ENCODE data around the gene ATP6V1G1. TPM values are rescaled to one million over a fixed set of nuclear protein-coding genes. Genes with fewer than 3 reads are reported as not detected.

The ATP6V1G1 gene
- total and polyA plus RNA-seq, 2 experiments from 2014 or later = 166 to 509 TPM

DNA sequence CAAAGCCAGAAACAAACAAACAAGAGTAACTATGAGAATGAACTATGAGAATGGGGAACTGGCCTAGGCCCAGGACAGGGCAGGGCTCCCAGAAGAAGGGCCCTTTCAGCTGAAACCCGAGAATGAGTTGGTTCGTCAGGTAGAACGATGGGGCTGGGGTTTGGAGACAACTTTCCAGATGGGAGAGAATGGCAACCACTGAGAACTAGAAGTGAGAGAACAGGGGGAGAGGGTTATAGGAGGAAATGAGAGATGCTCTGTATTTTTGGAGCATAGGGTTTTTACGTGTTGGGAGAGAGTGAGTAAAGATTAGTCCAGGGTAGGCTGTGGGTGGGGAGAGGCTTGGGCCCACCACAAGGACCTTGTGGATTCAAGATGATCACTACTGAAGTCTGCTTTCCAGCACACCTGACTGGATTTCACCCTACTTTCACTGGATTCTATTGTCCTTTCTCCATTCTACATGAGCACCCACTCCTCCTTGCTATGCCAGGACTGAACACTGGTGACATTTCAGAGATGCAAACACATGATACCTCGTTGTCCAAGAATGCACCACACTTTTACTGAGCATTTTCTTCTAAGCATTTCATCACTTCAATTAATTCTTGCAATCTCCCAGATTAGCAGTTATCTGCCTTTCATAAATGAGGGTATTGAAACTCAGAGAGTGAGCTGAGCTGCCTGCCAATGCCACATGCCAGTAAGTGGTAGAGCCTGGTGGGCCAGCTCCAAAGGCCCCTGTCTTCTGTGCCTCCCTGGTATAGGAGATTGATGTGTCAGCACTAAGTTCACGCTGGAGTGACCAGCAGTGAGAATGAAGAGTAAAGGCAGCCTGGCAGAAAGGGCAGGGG lies 20.3 kb downstream of the ATP6V1G1 start:
- Mint-ChIP-seq H3K27ac (no peak overlapping the region), H3K9me3 (peaks cover 6% of the 10 kb centered on the region; the same call in 1 of the 3 replicates), H3K27me3 (ENCODE audit: insufficient read depth, low read depth, poor library complexity) (peaks cover 19% of the 10 kb centered on the region), H3K4me3 (no peak overlapping the region), H3K36me3 (ENCODE audit: low read depth) (peaks cover 10% of the 10 kb centered on the region; the same call in 2 of the 3 replicates), H3K4me1 (peaks cover 17% of the 10 kb centered on the region)
- no peak overlapping the region for H2AFZ ChIP-seq
- ATAC-seq (no peak), DNase-seq (ENCODE audit: low spot score) (no peak)
- TF ChIP-seq EZH2 (IDR thresholded peaks at IDR 0.05; ENCODE audit: low read depth, unreplicated experiment) (no peak), CREB1 (CRISPR knock-in tag; IDR thresholded peaks at IDR 0.05; ENCODE audit: low read depth) (no peak), STAT1 (IDR thresholded peaks at IDR 0.05; ENCODE audit: unreplicated experiment) (no peak), NANOG (IDR thresholded peaks at IDR 0.05; ENCODE audit: borderline replicate concordance) (no peak), JUNB (IDR thresholded peaks at IDR 0.05; ENCODE audit: unreplicated experiment) (no peak), ZNF114 (CRISPR knock-in tag; IDR thresholded peaks at IDR 0.05) (no peak), ZNF331 (CRISPR knock-in tag; IDR thresholded peaks at IDR 0.05; ENCODE audit: low read depth) (no peak), POLR2AphosphoS5 (IDR thresholded peaks at IDR 0.05; ENCODE audit: low read depth) (no peak), EZH2phosphoT487 (IDR thresholded peaks at IDR 0.05; ENCODE audit: unreplicated experiment) (no peak)
- TF ChIP-seq, protein P1, sequence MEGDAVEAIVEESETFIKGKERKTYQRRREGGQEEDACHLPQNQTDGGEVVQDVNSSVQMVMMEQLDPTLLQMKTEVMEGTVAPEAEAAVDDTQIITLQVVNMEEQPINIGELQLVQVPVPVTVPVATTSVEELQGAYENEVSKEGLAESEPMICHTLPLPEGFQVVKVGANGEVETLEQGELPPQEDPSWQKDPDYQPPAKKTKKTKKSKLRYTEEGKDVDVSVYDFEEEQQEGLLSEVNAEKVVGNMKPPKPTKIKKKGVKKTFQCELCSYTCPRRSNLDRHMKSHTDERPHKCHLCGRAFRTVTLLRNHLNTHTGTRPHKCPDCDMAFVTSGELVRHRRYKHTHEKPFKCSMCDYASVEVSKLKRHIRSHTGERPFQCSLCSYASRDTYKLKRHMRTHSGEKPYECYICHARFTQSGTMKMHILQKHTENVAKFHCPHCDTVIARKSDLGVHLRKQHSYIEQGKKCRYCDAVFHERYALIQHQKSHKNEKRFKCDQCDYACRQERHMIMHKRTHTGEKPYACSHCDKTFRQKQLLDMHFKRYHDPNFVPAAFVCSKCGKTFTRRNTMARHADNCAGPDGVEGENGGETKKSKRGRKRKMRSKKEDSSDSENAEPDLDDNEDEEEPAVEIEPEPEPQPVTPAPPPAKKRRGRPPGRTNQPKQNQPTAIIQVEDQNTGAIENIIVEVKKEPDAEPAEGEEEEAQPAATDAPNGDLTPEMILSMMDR (conservative IDR thresholded peaks at IDR 0.05; ENCODE audit: low read depth in 2 of 2) = no peak
- TF ChIP-seq, protein P2, sequence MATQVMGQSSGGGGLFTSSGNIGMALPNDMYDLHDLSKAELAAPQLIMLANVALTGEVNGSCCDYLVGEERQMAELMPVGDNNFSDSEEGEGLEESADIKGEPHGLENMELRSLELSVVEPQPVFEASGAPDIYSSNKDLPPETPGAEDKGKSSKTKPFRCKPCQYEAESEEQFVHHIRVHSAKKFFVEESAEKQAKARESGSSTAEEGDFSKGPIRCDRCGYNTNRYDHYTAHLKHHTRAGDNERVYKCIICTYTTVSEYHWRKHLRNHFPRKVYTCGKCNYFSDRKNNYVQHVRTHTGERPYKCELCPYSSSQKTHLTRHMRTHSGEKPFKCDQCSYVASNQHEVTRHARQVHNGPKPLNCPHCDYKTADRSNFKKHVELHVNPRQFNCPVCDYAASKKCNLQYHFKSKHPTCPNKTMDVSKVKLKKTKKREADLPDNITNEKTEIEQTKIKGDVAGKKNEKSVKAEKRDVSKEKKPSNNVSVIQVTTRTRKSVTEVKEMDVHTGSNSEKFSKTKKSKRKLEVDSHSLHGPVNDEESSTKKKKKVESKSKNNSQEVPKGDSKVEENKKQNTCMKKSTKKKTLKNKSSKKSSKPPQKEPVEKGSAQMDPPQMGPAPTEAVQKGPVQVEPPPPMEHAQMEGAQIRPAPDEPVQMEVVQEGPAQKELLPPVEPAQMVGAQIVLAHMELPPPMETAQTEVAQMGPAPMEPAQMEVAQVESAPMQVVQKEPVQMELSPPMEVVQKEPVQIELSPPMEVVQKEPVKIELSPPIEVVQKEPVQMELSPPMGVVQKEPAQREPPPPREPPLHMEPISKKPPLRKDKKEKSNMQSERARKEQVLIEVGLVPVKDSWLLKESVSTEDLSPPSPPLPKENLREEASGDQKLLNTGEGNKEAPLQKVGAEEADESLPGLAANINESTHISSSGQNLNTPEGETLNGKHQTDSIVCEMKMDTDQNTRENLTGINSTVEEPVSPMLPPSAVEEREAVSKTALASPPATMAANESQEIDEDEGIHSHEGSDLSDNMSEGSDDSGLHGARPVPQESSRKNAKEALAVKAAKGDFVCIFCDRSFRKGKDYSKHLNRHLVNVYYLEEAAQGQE (IDR thresholded peaks at IDR 0.05; ENCODE audit: unreplicated experiment) = no peak
- TF ChIP-seq, protein P3, sequence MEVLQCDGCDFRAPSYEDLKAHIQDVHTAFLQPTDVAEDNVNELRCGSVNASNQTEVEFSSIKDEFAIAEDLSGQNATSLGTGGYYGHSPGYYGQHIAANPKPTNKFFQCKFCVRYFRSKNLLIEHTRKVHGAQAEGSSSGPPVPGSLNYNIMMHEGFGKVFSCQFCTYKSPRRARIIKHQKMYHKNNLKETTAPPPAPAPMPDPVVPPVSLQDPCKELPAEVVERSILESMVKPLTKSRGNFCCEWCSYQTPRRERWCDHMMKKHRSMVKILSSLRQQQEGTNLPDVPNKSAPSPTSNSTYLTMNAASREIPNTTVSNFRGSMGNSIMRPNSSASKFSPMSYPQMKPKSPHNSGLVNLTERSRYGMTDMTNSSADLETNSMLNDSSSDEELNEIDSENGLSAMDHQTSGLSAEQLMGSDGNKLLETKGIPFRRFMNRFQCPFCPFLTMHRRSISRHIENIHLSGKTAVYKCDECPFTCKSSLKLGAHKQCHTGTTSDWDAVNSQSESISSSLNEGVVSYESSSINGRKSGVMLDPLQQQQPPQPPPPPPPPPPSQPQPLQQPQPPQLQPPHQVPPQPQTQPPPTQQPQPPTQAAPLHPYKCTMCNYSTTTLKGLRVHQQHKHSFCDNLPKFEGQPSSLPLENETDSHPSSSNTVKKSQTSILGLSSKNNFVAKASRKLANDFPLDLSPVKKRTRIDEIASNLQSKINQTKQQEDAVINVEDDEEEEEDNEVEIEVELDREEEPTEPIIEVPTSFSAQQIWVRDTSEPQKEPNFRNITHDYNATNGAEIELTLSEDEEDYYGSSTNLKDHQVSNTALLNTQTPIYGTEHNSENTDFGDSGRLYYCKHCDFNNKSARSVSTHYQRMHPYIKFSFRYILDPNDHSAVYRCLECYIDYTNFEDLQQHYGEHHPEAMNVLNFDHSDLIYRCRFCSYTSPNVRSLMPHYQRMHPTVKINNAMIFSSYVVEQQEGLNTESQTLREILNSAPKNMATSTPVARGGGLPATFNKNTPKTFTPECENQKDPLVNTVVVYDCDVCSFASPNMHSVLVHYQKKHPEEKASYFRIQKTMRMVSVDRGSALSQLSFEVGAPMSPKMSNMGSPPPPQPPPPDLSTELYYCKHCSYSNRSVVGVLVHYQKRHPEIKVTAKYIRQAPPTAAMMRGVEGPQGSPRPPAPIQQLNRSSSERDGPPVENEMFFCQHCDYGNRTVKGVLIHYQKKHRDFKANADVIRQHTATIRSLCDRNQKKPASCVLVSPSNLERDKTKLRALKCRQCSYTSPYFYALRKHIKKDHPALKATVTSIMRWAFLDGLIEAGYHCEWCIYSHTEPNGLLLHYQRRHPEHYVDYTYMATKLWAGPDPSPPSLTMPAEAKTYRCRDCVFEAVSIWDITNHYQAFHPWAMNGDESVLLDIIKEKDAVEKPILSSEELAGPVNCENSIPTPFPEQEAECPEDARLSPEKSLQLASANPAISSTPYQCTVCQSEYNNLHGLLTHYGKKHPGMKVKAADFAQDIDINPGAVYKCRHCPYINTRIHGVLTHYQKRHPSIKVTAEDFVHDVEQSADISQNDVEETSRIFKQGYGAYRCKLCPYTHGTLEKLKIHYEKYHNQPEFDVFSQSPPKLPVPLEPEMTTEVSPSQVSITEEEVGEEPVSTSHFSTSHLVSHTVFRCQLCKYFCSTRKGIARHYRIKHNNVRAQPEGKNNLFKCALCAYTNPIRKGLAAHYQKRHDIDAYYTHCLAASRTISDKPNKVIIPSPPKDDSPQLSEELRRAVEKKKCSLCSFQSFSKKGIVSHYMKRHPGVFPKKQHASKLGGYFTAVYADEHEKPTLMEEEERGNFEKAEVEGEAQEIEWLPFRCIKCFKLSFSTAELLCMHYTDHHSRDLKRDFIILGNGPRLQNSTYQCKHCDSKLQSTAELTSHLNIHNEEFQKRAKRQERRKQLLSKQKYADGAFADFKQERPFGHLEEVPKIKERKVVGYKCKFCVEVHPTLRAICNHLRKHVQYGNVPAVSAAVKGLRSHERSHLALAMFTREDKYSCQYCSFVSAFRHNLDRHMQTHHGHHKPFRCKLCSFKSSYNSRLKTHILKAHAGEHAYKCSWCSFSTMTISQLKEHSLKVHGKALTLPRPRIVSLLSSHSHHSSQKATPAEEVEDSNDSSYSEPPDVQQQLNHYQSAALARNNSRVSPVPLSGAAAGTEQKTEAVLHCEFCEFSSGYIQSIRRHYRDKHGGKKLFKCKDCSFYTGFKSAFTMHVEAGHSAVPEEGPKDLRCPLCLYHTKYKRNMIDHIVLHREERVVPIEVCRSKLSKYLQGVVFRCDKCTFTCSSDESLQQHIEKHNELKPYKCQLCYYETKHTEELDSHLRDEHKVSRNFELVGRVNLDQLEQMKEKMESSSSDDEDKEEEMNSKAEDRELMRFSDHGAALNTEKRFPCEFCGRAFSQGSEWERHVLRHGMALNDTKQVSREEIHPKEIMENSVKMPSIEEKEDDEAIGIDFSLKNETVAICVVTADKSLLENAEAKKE (CRISPR knock-in tag; IDR thresholded peaks at IDR 0.05) = no peak
- TF ChIP-seq, protein P4, sequence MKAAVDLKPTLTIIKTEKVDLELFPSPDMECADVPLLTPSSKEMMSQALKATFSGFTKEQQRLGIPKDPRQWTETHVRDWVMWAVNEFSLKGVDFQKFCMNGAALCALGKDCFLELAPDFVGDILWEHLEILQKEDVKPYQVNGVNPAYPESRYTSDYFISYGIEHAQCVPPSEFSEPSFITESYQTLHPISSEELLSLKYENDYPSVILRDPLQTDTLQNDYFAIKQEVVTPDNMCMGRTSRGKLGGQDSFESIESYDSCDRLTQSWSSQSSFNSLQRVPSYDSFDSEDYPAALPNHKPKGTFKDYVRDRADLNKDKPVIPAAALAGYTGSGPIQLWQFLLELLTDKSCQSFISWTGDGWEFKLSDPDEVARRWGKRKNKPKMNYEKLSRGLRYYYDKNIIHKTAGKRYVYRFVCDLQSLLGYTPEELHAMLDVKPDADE (IDR thresholded peaks at IDR 0.05) = no peak
- peaks cover 14% of the 10 kb centered on the region for H3K27me3 ChIP-seq (ENCODE audit: insufficient read depth)
- peaks cover 12% of the 10 kb centered on the region for H3K4me1 ChIP-seq (ENCODE audit: insufficient read depth)
- no peak overlapping the region for H3K4me2 ChIP-seq
- H4K20me1 ChIP-seq (replicated peaks; ENCODE audit: insufficient read depth) = no peaks in the 10 kb centered on the region
- no peaks in the 10 kb centered on the region for H3K36me3 ChIP-seq (ENCODE audit: insufficient read depth)
- H3K9me2 ChIP-seq (ENCODE audit: insufficient read depth) = 0 out of 2 replicates have a peak, but pooled peaks cover 6% of the 10 kb centered on the region
- no peaks in the 10 kb centered on the region for H3F3A ChIP-seq (replicated peaks; ENCODE audit: low read depth)
- peaks cover 8% of the 10 kb centered on the region; the same call in 1 of the 2 replicates for H3K79me2 ChIP-seq (replicated peaks; ENCODE audit: insufficient read depth)
- no peak overlapping the region for H3K27ac ChIP-seq (ENCODE audit: low read depth)
- H3K4me3 ChIP-seq = no peak overlapping the region
